ENCODE data around the gene GNG12. TPM values are rescaled to one million over a fixed set of nuclear protein-coding genes. Genes with fewer than 3 reads are reported as not detected.

The GNG12 gene
- total RNA-seq, 1 experiment from 2014 or later, result 14.3 TPM

- Histone ChIP-seq H2BK20ac (ENCODE audit: low read depth, low read length, poor library complexity, severe bottlenecking) (no peak overlapping the region), H2BK120ac (ENCODE audit: low read depth, low read length, poor library complexity, severe bottlenecking) (no peak overlapping the region), H3K27me3 (ENCODE audit: insufficient read depth, low read length) (no peaks in the 10 kb centered on the region), H3K4me2 (ENCODE audit: insufficient read depth, insufficient read length, low read length) (no peak overlapping the region), H3K23ac (ENCODE audit: insufficient read length, low read depth, low read length) (no peak overlapping the region), H3K14ac (ENCODE audit: insufficient read depth, low read length) (no peak overlapping the region), H4K5ac (ENCODE audit: insufficient read length, low read depth, low read length) (no peak overlapping the region), H2BK5ac (ENCODE audit: insufficient read length, low read length) (no peak overlapping the region), H3K79me2 (ENCODE audit: insufficient read depth, low read length) (no peaks in the 10 kb centered on the region), H3T11ph (ENCODE audit: low read length) (no peak overlapping the region), H3K9ac (ENCODE audit: extremely low read depth, insufficient read length, low read length) (no peak overlapping the region), H2BK12ac (ENCODE audit: insufficient read length, low read depth, low read length) (no peak overlapping the region), H3K23me2 (ENCODE audit: insufficient read length, low read depth, low read length, poor library complexity, severe bottlenecking) (no peaks in the 10 kb centered on the region), H4K8ac (replicated peaks; ENCODE audit: insufficient read length, low read depth, low read length) (no peak overlapping the region), H3K9me3 (ENCODE audit: control insufficient read depth, low read depth, low read length) (no peaks in the 10 kb centered on the region), H3K4ac (ENCODE audit: low read depth, low read length) (no peak overlapping the region), H2AK5ac (ENCODE audit: insufficient read length, low read length) (no peak overlapping the region), H2BK15ac (ENCODE audit: low read depth, low read length) (no peak overlapping the region), H3K27ac (ENCODE audit: insufficient read length, low read depth, low read length) (no peak overlapping the region), H3K79me1 (ENCODE audit: insufficient read depth, low read depth, low read length, poor library complexity, severe bottlenecking) (no peaks in the 10 kb centered on the region), H2AFZ (ENCODE audit: low read length) (no peak overlapping the region), H4K20me1 (ENCODE audit: control insufficient read depth, insufficient read depth, insufficient read length) (no peaks in the 10 kb centered on the region), H3K18ac (ENCODE audit: insufficient read length, low read depth, low read length) (no peak overlapping the region), H3K4me1 (ENCODE audit: insufficient read depth, low read length) (no peaks in the 10 kb centered on the region), H3K56ac (ENCODE audit: insufficient read length, low read depth, low read length) (no peak overlapping the region), H4K91ac (ENCODE audit: insufficient read length, low read depth, low read length) (no peak overlapping the region)
- TF ChIP-seq CTCF (conservative IDR thresholded peaks at IDR 0.05), result no peak
- Mint-ChIP-seq H3K27ac (no peak overlapping the region), H3K9me3 (peaks cover 0 to 6% of the 10 kb centered on the region in 2 experiments; a peak in 2 of 5 replicates), H3K36me3 (ENCODE audit: insufficient read depth in 1 of 3, low read depth in 3 of 3) (peaks cover 2 to 16% (median 7%) of the 10 kb centered on the region in 3 experiments; a peak in 5 of 7 replicates), H3K4me3 (no peak overlapping the region), H3K4me1 (peaks cover 7 to 13% of the 10 kb centered on the region in 2 experiments), H3K27me3 (ENCODE audit: low read depth) (no peaks in the 10 kb centered on the region)
- DNase-seq, result no peak
- WGBS (ENCODE audit: extremely low coverage, insufficient read length, low lambda C conversion rate), result no CpG with 5 or more reads among the region's 3 CpGs
These were observed 19.0 kb downstream of the GNG12 start for GRCh38 chr1:67814121-67814772.

Measured in H9 (cell line).